ENCODE data around the gene CHD5.

Gene CHD5

GRCh38 chr1:6145396-6145750 lies 34.7 kb downstream of the CHD5 start:
- TF ChIP-seq GATA3 (IDR thresholded peaks at IDR 0.05; ENCODE audit: low read depth, low read length) (no peak), GATA2 (IDR thresholded peaks at IDR 0.05; ENCODE audit: low read depth, low read length) (no peak)

GRCh38 chr1:6144647-6145395 lies 35.3 kb downstream of the CHD5 start:
- TF ChIP-seq GATA3 (IDR thresholded peaks at IDR 0.05; ENCODE audit: low read depth, low read length) (no peak), GATA2 (IDR thresholded peaks at IDR 0.05; ENCODE audit: low read depth, low read length) (no peak)

- TF ChIP-seq GATA3 (IDR thresholded peaks at IDR 0.05; ENCODE audit: low read depth, low read length) (no peak), GATA2 (IDR thresholded peaks at IDR 0.05; ENCODE audit: low read depth, low read length) (no peak)
Measured at GRCh38 chr1:6144175-6144574, 35.9 kb downstream of the CHD5 start.

GRCh38 chr1:6143395-6143794 lies 36.7 kb downstream of the CHD5 start:
- no peak for TF ChIP-seq GATA3 (IDR thresholded peaks at IDR 0.05; ENCODE audit: low read depth, low read length)
- no peak for TF ChIP-seq GATA2 (IDR thresholded peaks at IDR 0.05; ENCODE audit: low read depth, low read length)

GRCh38 chr1:6142734-6143133 lies 37.4 kb downstream of the CHD5 start:
- no peak for TF ChIP-seq GATA2 (IDR thresholded peaks at IDR 0.05; ENCODE audit: low read depth, low read length)
- no peak for TF ChIP-seq GATA3 (IDR thresholded peaks at IDR 0.05; ENCODE audit: low read depth, low read length)

GRCh38 chr1:6142036-6142621 lies 38.0 kb downstream of the CHD5 start:
- TF ChIP-seq GATA3 (IDR thresholded peaks at IDR 0.05; ENCODE audit: low read depth, low read length) (no peak), GATA2 (IDR thresholded peaks at IDR 0.05; ENCODE audit: low read depth, low read length) (no peak)

GRCh38 chr1:6141592-6141991 lies 38.5 kb downstream of the CHD5 start:
- TF ChIP-seq GATA3 (IDR thresholded peaks at IDR 0.05; ENCODE audit: low read depth, low read length) (no peak), GATA2 (IDR thresholded peaks at IDR 0.05; ENCODE audit: low read depth, low read length) (no peak)

GRCh38 chr1:6140413-6140812 lies 39.7 kb downstream of the CHD5 start:
- TF ChIP-seq GATA2 (IDR thresholded peaks at IDR 0.05; ENCODE audit: low read depth, low read length) (no peak), GATA3 (IDR thresholded peaks at IDR 0.05; ENCODE audit: low read depth, low read length) (no peak)

- no peak for TF ChIP-seq GATA3 (IDR thresholded peaks at IDR 0.05; ENCODE audit: low read depth, low read length)
- TF ChIP-seq GATA2 (IDR thresholded peaks at IDR 0.05; ENCODE audit: low read depth, low read length), result no peak
Measured at GRCh38 chr1:6137758-6138157, 42.4 kb downstream of the CHD5 start.

- TF ChIP-seq GATA2 (IDR thresholded peaks at IDR 0.05; ENCODE audit: low read depth, low read length) (no peak), GATA3 (IDR thresholded peaks at IDR 0.05; ENCODE audit: low read depth, low read length) (no peak)
Measured at GRCh38 chr1:6136516-6137220, 43.5 kb downstream of the CHD5 start.

GRCh38 chr1:6134741-6135510 lies 45.2 kb downstream of the CHD5 start:
- TF ChIP-seq GATA2 (IDR thresholded peaks at IDR 0.05; ENCODE audit: low read depth, low read length) (no peak), GATA3 (IDR thresholded peaks at IDR 0.05; ENCODE audit: low read depth, low read length) (no peak)

- TF ChIP-seq GATA3 (IDR thresholded peaks at IDR 0.05; ENCODE audit: low read depth, low read length) (no peak), GATA2 (IDR thresholded peaks at IDR 0.05; ENCODE audit: low read depth, low read length) (no peak)
Measured at GRCh38 chr1:6134206-6134605, 45.9 kb downstream of the CHD5 start.

GRCh38 chr1:6133146-6133895 lies 46.8 kb downstream of the CHD5 start:
- no peak for TF ChIP-seq GATA3 (IDR thresholded peaks at IDR 0.05; ENCODE audit: low read depth, low read length)
- TF ChIP-seq GATA2 (IDR thresholded peaks at IDR 0.05; ENCODE audit: low read depth, low read length), result no peak

Data from SH-SY5Y (cell line).